ENCODE measurements around the gene NANP.

The NANP gene

GRCh38 chr20:25644814-25645213 lies 21.0 kb upstream of the NANP start:
- Histone ChIP-seq H3K4me1 (ENCODE audit: insufficient read depth, low read length, poor library complexity, severe bottlenecking) (peaks cover 12% of the 10 kb centered on the region), H3K36me3 (ENCODE audit: insufficient read depth, low read length) (0 out of 2 replicates have a peak, but pooled peaks cover 4% of the 10 kb centered on the region), H2AFZ (ENCODE audit: low read length) (no peak overlapping the region), H3K9me2 (replicated peaks; ENCODE audit: low read depth, low read length) (no peaks in the 10 kb centered on the region), H4K20me1 (ENCODE audit: insufficient read depth, low read length, poor library complexity, severe bottlenecking) (no peaks in the 10 kb centered on the region), H3K27me3 (ENCODE audit: insufficient read depth, low read length, poor library complexity, severe bottlenecking) (no peaks in the 10 kb centered on the region), H3K4me3 (ENCODE audit: low read length, poor library complexity, severe bottlenecking) (no peak overlapping the region), H3K9ac (ENCODE audit: low read depth, low read length, poor library complexity, severe bottlenecking) (no peak overlapping the region), H3K79me2 (ENCODE audit: insufficient read depth, low read length) (no peaks in the 10 kb centered on the region), H3K4me2 (ENCODE audit: low read depth, low read length, poor library complexity, severe bottlenecking) (no peak overlapping the region), H3K9me3 (ENCODE audit: insufficient read depth, low read depth, low read length) (no peaks in the 10 kb centered on the region), H3F3A (ENCODE audit: low read depth) (no peaks in the 10 kb centered on the region)
- TF ChIP-seq EZH2phosphoT487 (IDR thresholded peaks at IDR 0.05; ENCODE audit: borderline replicate concordance) = no peak
- TF ChIP-seq, protein P1, sequence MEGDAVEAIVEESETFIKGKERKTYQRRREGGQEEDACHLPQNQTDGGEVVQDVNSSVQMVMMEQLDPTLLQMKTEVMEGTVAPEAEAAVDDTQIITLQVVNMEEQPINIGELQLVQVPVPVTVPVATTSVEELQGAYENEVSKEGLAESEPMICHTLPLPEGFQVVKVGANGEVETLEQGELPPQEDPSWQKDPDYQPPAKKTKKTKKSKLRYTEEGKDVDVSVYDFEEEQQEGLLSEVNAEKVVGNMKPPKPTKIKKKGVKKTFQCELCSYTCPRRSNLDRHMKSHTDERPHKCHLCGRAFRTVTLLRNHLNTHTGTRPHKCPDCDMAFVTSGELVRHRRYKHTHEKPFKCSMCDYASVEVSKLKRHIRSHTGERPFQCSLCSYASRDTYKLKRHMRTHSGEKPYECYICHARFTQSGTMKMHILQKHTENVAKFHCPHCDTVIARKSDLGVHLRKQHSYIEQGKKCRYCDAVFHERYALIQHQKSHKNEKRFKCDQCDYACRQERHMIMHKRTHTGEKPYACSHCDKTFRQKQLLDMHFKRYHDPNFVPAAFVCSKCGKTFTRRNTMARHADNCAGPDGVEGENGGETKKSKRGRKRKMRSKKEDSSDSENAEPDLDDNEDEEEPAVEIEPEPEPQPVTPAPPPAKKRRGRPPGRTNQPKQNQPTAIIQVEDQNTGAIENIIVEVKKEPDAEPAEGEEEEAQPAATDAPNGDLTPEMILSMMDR (conservative IDR thresholded peaks at IDR 0.05; ENCODE audit: low read length) = no peak

DNA sequence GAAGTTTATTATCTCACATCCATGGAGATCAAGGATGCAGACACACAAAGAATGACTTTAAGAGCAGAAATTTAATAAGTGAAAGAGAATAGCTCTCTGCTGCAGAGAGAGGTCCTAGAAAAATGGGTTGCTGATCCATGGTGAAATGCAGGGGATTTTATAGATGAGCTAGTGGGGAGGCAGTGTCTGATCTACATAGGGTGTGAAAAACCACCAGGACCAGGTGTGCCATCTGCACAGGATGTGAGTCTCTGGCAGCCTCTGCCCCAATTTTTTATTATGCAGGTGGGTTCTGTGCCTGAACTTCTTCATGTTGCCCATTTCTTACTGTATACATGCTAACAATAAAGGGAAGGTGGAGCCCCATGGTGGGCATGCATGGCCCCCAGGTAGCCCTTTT lies 19.9 kb upstream of the NANP start:
- Histone ChIP-seq H3K9me2 (replicated peaks; ENCODE audit: low read depth, low read length) (no peaks in the 10 kb centered on the region), H3K4me3 (ENCODE audit: low read length, poor library complexity, severe bottlenecking) (no peak overlapping the region), H3K79me2 (ENCODE audit: insufficient read depth, low read length) (no peaks in the 10 kb centered on the region), H3K27me3 (ENCODE audit: insufficient read depth, low read length, poor library complexity, severe bottlenecking) (no peaks in the 10 kb centered on the region), H3F3A (ENCODE audit: low read depth) (no peaks in the 10 kb centered on the region), H3K9ac (ENCODE audit: low read depth, low read length, poor library complexity, severe bottlenecking) (no peak overlapping the region), H3K4me2 (ENCODE audit: low read depth, low read length, poor library complexity, severe bottlenecking) (peak overlapping the region; percentile 27), H2AFZ (ENCODE audit: low read length) (no peak overlapping the region), H3K36me3 (ENCODE audit: insufficient read depth, low read length) (0 out of 2 replicates have a peak, but pooled peaks cover 4% of the 10 kb centered on the region), H4K20me1 (ENCODE audit: insufficient read depth, low read length, poor library complexity, severe bottlenecking) (no peaks in the 10 kb centered on the region), H3K4me1 (ENCODE audit: insufficient read depth, low read length, poor library complexity, severe bottlenecking) (peaks cover 12% of the 10 kb centered on the region), H3K9me3 (ENCODE audit: insufficient read depth, low read depth, low read length) (no peaks in the 10 kb centered on the region)
- TF ChIP-seq EZH2phosphoT487 (IDR thresholded peaks at IDR 0.05; ENCODE audit: borderline replicate concordance) = no peak
- TF ChIP-seq, protein P1 (conservative IDR thresholded peaks at IDR 0.05; ENCODE audit: low read length) = no peak

DNA sequence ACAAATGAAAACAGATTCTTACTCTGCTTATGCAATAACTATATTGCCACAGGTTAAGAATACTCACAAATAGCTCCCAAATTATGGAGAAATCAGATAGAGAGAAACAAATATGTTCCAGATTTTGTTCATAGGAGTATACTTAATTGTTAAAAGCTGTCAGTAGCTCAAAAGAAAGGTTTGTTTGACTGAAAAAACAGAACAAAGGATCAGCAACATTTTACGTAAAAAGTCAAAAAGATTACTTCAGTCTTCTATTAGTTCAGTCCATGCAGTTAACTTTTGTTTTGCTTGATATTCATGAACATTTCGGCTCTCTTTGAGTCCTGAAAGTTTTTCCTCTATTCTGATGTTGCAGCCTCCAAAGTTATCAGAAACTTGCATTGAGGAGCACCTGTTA lies 13.4 kb upstream of the NANP start:
- no peak for TF ChIP-seq EZH2phosphoT487 (IDR thresholded peaks at IDR 0.05; ENCODE audit: borderline replicate concordance)
- TF ChIP-seq, protein P1 (conservative IDR thresholded peaks at IDR 0.05; ENCODE audit: low read length) = no peak
- no peaks in the 10 kb centered on the region for H3K79me2 ChIP-seq (ENCODE audit: insufficient read depth, low read length)
- H3K36me3 ChIP-seq (ENCODE audit: insufficient read depth, low read length) = peaks cover 19% of the 10 kb centered on the region; the same call in 1 of the 2 replicates

More for the DNA sequence above, 13.4 kb upstream of the NANP start:
- Histone ChIP-seq H3K4me3 (ENCODE audit: low read length, poor library complexity, severe bottlenecking) (no peak overlapping the region), H4K20me1 (ENCODE audit: insufficient read depth, low read length, poor library complexity, severe bottlenecking) (no peaks in the 10 kb centered on the region), H3K9me3 (ENCODE audit: insufficient read depth, low read depth, low read length) (peaks cover 12% of the 10 kb centered on the region), H3K4me2 (ENCODE audit: low read depth, low read length, poor library complexity, severe bottlenecking) (no peak overlapping the region), H3F3A (ENCODE audit: low read depth) (no peaks in the 10 kb centered on the region), H3K27me3 (ENCODE audit: insufficient read depth, low read length, poor library complexity, severe bottlenecking) (no peaks in the 10 kb centered on the region), H2AFZ (ENCODE audit: low read length) (no peak overlapping the region), H3K4me1 (ENCODE audit: insufficient read depth, low read length, poor library complexity, severe bottlenecking) (peaks cover 5% of the 10 kb centered on the region), H3K9ac (ENCODE audit: low read depth, low read length, poor library complexity, severe bottlenecking) (no peak overlapping the region), H3K9me2 (replicated peaks; ENCODE audit: low read depth, low read length) (no peaks in the 10 kb centered on the region)

Data from Loucy (cell line).